ENCODE measurements around the gene KCNJ1.
A peak's percentile ranks its signal among the peaks of the same experiment; 100 is the strongest.

The KCNJ1 gene

DNA sequence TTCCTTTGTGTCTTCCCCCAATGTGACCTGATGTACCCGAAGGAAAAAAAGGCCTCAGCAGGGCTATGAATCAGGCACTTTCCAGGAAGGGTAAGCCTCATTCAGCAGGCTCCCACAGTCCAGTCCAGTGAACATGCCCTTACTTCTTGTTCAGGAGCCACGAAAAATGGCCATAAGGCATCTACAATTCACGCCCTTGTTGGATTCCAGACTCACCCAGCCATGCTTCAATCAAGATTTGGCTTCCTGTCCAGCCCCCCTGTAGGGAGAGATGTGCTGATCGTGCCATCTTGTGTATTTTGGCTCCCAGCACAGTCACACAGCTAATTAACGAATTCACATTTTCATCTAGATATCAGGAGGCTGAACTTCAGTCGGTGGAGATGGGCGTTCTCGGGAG, 14.1 kb upstream of the KCNJ1 start:
- no peak for DNase-seq

DNA sequence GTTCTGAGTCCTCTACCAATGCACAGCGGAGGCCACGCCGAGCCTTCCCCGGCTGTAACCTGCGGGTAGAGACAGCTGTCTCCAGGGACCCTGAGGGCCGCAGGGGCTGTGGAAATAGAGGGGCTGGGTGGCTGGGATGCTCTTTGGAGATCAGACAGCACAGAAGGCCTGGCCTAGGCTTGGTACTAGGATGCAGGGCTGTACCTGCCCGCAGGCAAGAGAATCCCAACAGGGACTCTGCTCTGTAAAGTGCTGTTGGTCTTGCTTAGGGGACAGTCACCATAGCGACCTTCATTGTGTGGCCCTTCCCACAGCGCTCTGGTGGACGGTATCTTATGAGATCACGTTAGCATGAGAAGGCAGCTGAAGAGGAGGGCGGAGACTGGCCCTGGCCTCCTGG, 12.7 kb upstream of the KCNJ1 start:
- no peak for DNase-seq

DNA sequence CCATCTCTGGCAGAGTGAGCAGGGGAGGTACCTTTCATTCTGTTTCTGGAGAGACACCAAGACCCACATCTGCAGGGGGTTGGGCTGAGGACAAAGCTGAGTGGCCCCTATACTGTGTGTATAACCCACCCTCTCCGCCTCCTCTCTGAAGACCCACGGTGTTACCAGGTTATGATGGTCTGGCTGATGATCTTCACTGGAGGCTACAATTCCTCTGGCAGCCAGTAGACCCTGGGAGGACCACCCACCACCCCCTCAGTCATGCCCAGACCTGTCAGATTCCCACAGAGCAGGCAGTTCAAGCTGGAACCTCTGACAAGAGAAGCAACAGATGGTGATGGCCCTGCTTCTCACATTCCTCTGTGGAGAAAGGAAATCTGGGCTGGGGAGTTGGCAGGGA, 11.4 kb upstream of the KCNJ1 start:
- DNase-seq, result no peak

DNA sequence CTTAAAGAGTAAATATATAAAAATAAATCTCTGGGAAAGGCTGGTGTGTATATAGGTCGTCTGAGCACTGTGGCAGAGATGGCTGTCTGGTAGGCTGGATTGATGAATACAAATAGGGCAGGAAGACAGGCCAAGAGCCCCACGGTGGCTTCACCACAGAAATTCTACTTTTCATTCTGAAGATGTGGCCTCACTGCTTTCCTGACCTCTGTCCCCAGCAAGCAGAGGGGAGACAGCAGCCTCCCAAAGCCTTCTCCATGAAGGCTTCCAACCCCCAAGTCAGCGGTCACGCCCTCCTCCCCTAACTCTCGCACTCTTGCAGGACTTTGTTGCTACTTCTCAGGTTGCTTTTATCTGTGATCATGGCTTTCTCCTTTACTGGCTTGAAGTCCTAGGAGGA, 10.6 kb upstream of the KCNJ1 start:
- DNase-seq, result no peak

DNA sequence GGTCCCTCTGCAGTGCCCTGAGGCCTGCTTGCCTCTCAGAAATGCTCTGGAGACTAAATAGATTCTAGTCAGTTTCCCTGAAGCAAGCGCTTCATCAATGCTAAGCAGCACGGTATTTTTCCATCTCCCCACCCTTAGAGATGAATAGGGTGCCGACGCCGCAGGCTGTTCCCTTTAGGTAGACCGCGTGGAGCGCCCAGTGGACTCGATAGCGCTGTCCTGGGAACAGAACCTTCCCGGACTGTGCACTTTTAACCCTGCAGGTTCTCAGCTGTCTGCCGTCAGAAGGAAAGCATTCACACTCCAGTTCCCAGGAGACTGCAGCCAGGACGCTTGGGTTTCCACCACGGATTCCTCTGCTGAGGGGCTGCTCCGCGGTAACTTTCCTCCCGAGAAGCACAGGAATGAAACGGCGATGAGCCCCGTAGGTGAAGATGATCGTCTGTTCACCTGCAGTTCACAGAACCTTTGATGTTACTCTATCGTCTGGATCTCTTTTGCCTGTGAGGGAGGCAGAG, 9.1 kb upstream of the KCNJ1 start:
- DNase-seq, result no peak

DNA sequence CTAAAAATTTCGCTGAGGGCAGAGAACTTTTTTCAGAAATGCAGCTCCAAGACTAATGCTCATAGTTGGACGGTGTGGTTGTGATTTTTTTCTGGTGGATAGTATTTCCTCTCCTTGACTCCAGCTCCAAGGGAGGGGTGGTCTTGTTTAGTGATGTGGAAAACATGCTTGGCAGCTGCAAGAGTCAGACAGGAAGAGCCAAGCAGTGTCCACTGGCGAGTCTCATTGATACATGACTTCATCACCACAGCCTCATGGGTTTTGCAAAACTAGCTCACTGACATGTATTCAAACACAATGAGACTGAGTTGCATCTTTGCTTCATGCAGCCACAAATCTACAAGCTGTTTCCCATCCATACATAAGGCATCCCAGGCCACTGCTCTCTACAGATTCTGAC, 7.3 kb upstream of the KCNJ1 start:
- DNase-seq, result no peak

DNA sequence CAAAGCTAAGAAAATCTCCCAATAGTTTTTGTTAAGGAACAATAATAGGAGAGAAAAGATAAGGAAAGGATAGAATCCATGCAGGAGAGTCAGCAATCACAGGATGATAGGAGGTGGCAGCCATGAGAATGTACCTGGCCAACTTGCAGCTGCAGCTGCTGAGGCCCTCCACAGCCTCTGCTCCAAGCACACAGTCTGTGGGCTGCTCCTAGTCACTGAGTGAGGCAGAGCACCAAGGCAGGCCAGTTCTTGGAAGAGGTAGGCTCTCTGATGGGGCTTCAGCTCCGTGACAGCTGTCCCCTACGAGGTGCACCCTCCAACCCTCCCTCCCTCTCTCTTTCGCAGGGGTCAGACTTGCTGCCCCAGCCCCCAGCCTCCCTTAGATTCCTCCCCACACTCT, 5.5 kb upstream of the KCNJ1 start:
- no peak for DNase-seq

DNA sequence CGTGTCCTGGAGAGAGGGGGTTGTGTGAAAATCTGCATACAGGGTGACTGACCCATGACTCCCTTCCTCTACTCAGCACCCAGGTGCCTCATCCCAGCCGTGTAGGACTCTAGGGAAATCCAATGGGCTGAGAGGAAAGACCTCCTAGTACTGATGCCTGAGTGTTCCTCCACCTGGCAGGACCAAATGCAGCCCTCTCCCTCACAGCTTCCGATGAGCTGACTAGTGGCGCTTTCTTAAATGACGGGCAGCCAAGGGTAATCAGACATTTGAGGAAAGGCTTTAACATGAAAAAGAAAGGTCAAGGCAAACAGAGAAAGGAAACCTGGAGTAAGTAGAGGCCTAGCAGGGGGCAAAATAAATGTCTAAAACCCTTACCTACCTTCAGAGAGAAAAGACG, 5.0 kb upstream of the KCNJ1 start:
- DNase-seq, result no peak

DNA sequence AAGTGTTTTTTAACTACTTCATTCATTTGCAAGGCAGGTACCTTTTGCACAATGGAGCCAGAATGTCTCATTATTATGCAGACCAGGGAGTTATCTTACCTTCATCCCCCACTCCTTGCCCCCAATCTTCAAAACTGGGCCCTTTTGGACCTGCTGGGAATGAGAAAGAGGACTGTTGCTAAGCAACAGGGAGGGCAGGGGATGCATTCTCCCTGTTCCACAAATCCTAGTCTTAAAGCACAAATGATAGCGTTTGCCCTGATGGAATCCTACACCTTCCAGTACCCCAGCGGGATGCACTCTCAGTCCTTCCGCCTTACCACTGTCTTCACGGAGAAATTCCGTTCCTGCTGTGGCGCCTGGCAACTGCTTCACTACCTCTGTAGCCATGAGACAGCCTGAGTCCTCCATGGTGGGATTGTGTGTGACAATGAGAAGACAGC, 4.1 kb upstream of the KCNJ1 start:
- no peak for DNase-seq

DNA sequence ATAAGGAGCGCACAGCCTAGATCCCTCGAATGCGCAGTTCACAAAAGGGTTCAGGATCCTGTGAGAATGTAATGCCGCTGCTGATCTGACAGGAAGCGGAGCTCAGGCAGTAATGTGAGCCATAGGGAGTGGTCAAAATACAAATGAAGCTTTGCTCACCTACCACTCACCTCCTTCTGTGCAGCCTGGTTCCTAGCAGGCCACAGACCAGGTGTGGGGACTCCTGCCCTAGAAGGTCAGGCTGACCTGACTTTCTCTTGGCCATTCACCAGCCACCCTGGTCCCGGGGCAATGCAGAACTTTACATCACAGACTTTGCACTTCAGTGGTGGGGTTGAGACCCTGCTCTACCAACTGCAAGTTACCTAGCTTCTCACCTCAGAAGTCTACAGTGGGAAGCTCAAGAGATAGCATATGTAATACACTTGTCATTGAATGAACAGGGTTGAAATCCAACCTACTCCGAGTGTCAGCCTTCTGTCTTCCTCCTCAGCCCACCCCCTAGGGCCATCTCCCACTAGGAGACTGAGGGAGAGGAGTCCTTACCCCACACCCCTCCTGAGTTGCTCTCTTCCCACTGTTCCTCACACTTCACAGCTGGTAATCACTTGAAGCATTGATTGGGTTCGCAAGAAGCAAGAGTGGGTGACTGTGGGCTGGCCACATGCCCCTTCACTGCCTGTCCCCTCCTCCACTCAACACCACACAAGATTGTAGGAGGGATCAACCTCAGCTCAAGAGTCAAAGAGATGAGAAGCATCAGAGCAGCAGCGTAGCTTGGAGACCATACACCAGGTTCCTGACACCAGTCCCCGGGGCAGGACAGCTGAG, 2.0 kb upstream of the KCNJ1 start:
- DNase-seq, result no peak

DNA sequence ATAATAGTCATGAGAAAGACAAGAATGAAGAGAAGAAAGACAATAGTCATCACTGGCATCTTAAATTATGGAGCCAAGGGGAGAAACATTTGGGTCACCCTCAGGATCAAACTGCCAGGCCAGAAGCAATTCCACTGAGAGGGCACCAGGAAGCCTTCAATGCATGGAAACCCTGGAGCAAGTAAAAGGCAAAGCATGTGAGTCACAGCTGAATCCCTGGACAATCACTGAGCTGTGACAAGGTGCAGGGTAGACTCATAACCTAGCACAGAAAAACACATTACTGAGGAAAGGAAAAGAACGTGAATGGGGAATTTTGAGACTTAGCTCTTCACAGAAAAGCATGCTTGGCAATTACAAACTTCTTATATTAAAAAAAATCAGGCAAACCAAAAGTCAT, 1.6 kb downstream of the KCNJ1 start:
- no peak for DNase-seq

DNA sequence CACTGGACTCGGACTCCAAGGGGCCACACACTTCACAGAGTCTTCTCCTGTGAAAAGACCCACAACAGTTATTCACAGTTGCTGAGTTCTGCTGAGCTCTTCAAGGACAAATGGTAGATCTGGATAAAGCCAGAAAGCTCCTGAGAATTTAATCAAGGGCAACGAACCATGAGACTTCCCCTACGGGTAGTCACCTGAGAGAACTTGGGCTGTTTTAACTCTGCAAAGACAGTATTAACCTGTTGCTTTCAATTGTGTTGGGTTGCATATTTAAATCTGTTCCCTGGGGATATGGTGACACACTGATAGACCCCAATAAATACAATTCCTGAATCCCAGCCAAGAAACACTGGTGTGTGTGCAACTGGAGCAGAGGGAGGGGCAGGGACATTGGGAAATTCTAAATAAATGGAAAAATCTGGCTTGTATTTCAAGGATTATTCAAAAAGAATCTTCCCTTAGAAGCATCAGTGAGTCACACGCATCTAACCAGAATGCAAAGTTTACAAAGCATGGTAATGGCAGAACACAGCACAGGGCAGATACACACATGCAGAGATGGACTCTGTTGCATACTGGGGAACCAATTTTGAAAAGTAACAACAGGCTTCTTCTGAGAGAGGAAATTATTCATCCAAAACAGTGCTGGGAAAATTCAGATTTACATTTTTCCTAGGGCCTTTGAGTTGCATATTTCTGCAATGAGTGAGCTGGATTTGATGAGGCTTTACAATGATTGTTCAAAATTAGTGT, 4.0 kb downstream of the KCNJ1 start:
- DNase-seq, result no peak

DNA sequence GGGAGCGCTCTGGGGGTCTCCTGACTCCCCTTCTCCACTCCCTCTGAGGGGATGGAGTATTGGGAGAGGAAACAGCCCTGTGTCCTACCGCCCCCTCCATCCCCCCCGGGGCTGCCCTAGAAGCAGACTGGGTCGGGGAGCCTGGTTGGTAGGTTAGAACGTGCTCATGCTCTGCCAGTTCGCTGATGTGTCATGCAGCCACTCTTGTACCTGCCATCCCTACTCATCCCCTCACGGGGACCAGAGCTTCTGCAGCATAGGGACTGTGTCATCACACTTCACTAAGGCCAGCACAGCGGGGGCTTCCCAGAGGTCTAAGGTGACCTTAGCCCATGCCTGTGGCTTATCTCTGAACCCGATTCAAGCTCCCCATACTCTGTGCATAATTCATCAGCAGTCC, 4.7 kb downstream of the KCNJ1 start:
- DNase-seq, result no peak

DNA sequence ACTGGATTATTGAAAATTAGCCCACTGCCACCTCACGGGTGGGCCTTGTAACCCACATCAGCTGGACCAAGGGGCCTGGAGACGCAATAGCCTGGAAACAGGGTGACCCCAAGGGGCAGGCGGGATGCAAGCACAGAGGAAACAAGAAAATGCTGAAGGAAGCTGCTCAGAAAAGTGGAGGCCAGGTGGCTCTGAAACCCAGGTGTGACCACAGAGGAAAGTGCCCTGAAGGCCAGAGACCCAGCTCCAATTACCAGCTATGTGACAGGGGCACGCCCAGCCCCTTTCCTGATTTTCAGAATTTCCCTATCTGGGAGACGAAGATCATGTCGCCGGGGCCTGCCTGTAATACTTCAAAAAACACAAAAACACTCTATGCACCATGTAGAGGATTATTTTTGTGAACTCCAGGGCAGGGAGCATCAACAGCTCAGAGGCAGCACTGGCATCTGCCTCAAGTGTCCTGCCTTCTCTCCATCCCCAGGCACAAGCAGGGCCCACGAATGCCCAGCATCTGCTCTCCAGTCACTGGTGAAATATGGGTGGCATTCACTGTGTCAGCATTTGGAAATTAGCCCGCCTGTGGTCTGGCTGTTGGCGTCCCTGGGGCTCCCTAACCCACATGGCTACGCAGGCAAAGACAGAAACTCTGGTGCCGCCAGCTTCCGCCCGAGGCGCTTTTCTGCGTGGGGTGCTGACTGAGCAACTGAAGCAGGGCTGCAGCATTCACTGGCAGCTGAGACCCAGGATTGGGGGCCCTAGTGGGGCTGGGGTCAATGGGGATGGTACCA, 6.3 kb downstream of the KCNJ1 start:
- no peak for DNase-seq

DNA sequence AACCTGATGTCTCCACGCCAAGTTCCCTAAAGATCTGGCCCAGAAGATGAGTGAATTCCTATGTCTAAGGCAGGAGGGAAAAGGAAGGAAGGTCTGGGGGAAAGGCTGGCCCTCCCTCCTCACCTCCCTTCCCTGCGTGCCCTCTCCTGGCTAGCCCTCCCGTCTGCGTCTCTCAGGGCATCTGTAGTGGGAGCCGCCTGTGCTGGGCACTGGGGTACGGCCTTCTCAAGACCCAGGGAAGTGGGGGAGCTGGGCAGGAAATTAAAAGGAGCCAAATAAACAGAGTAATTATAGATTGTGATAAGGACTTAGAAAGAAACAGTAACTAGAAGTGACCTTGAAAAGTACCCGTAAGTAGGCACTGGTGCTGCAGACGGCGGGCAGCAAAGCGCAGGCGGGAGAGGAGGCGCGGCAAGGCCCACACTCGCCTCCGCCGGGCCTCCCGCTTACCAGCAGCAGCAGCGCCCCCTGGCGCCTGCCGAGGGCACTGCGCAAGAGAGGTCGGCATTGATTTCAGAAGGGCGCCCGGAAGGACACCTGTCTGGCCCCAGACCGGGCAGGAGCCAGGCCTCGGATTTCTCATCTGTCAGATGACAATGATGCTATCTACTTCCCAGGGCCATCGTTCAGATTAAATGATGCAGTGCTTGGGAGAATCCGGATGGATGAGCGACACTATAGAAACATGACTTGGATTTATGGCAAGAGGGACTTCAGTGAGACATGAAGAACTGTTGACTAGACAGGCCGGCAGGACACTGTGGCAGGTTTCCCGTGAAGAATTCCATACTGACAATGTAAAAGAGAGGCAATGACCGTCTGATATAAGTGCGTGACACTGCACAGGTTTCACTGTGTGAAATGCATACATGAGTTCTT, 7.3 kb downstream of the KCNJ1 start:
- DNase-seq, result peak; percentile 78

DNA sequence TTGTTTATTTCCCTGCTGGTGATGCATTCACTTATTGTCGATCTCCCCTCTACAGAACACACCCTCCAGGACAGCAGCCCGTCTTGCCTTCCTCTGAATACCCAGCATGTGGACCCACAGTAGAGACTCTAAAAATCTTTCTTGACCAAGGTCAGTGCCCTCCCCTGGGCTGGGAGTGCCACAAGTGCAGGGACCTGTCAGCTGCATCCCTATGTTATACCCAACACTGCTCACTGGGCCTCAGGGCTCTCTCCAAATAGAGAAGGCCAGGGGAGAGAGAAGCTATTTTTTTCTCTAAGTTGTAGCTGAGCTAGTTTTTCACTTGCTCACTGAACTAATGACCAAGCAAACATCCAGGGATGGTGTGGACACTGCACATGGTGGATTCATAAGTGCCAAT, 9.8 kb downstream of the KCNJ1 start:
- no peak for DNase-seq

DNA sequence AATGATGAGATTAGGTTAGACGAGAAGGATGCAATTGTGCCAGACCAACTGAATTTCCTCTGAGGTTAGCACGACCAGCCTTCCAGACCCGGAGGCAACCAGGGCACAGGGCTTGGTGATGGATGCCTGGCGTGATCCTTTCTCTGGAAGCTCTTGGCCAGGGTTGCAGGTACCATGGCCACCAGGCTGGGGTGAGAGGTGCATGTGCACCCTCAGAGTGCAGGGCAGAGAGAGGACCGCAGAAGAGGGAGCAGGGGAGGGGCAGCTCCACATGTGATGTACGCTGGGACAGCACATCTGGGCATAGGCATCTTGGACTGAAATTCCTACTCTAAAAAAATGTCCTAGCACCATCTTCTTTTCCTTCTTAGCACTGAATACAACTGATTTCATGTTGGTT, 10.9 kb downstream of the KCNJ1 start:
- DNase-seq, result no peak

DNA sequence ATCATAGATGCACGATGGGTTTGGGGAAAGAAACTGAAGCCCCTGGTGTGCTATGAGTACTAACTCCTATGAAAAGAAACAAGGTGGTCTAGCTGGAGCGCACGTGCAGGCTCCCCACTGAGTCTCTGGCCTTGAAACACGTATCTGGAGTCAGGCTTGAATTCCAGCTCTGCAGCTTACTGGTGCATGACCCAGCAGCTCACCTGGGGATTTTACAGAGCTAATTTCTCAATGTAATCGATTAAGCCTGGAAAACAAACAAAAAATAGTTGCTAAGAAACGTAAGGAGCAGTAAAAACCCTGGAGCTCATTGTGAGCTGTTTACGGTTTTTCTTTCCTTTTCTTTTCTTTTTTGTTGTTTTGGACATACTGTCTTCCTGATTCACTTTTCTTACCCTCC, 12.3 kb downstream of the KCNJ1 start:
- no peak for DNase-seq

DNA sequence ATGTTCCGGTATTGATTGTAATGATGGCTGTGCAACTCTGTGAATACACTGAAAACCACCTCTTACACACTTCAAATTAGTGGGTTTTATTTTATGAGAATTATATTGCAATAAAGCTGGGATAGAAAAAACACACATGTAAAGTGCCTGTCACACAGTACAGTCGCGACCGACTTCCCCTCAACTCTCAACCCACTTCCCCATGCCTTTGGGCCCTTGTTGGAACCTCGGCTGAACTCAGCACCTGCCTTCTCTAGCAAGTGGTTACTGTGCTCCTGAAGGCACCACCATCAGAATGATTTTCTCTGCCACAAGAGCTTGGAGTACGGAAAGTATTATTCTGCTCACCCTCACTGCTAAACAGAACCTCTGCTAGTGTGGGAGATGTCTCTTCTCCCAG, 13.5 kb downstream of the KCNJ1 start:
- DNase-seq, result no peak

DNA sequence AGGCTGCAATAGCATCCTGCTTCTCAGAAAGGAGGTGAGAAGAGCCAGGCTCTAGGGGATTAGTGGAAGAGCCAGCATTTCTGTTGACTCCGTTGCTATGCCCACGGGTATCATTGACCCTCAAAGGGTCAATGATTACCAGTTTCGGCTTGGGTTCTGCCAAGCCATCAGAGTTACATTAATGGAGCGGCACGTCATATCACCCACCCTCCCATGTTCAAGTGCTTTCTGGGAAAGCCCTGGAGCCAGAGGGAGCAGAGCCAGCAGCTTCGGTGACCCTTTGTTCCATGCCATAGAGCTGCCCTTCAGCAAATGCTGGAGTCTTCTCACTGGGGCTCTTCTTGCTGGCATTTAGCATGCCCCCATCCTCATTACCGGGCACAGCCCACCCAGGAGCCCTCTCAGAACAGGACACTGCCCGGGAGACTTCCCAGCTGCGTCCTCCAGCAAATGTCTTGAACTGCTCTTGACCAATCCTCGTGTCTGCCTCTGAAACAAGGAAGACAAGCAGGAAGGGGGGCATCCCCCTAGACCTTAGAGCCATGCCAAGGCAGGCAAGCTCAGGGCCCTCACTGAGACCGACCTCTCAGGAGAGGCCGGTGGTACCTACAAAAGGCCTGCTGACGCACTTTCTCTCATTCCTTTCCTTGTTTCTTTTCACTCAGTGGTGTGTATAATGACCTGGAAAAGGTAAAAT, 14.6 kb downstream of the KCNJ1 start:
- no peak for DNase-seq

DNA sequence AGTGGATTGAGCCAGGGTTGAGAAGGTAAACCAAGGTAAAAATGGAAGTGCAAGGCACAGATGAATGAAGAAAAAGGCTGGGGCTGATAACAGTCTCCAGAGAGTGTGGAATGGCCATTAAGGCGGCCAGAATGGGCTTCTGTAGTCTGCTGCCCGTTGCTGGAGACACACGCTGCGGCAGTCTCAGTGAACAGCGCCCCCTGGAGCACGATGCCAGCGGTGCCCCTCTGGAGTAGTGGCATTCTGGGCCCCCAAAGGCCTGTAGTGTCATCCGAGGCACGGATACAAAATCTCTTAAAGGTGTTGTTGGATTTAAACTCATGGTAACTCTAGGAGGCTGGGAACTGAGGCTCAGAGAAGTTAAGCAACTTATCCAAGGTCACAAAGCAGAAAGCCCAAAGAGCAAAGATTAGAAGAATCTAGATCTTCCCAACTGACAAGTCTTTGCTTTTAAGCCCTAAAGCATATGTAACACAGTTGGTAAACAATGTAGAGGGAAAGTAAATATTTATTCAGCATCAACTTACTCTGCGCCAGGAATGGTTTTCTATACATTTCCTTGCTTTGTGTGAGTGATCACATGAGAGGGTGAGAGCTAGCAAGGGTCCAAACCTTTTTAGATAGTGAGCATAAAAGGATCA, 18.2 kb downstream of the KCNJ1 start:
- peak; percentile 57 for DNase-seq

Measured in activated naive CD4-positive, alpha-beta T cell treated with anti-CD3 and anti-CD28 coated beads, Interleukin-2, amount 50 U/mL, for 16 hours (primary cell).